CD4-positive, alpha-beta T cell (primary cell): ENCODE data around the gene STRBP. TPM values are rescaled to one million over a fixed set of nuclear protein-coding genes. Genes with fewer than 3 reads are reported as not detected.
"Not testable (repeated sequence)": the region's sequence is repeated elsewhere in the genome, so short reads cannot be mapped to it uniquely, and the experiment has no call there.

Experiments
- ATAC-seq: fragments of 200-7000 bp; cut with Tn5 transposase; one replicate; pipeline ENCODE4 v1.10.0; 2022; ENCODE audit warnings: mild to moderate bottlenecking; ENCODE audit not compliant: poor library complexity
- CTCF ChIA-PET: fragments of 350-600 bp; sonication (Branson Sonifier 250); formaldehyde crosslinking; loops from one replicate; lab custom pipeline; 2021; ENCODE audit warnings: antibody characterized with exemption, inconsistent platforms; lab: Charles Lee
- POLR2A ChIA-PET: fragments of 350-600 bp; sonication (Branson Sonifier 250); formaldehyde crosslinking; loops from one replicate; lab custom pipeline; 2021; ENCODE audit warnings: antibody characterized with exemption, inconsistent platforms; lab: Charles Lee
- DNase-seq, 14 experiments: peaks; one replicate each; pipeline ENCODE4 v3.0.0-alpha.2; 2013 to 2020; ENCODE audit warnings: mixed read lengths in 2 of 14
- H3K27ac ChIP-seq, 2 donors: one replicate each; pipeline versions ENCODE4 v1.5.1 to v1.7.0; 2013; ENCODE audit warnings: low read length in 2 of 2, low read depth in 1 of 2, mild to moderate bottlenecking in 1 of 2
- H3K27me3 ChIP-seq, 2 experiments: 1 replicate in 1 of 2; 2 replicates in 1 of 2; pipeline versions ENCODE4 v1.6.1 to v1.7.0; 2013; ENCODE audit warnings: low read length in 2 of 2, control low read depth in 1 of 2, mild to moderate bottlenecking in 1 of 2, moderate library complexity in 1 of 2; ENCODE audit not compliant: insufficient read depth in 2 of 2, control insufficient read depth in 1 of 2
- H3K36me3 ChIP-seq: one replicate; pipeline ENCODE4 v1.6.1; 2013; ENCODE audit warnings: low read length, control low read depth; ENCODE audit not compliant: insufficient read depth
- H3K4me1 ChIP-seq: one replicate; pipeline ENCODE4 v1.6.1; 2013; ENCODE audit warnings: low read length, control low read depth; ENCODE audit not compliant: insufficient read depth
- H3K4me3 ChIP-seq: one replicate; pipeline ENCODE4 v1.5.1; 2013; ENCODE audit warnings: mild to moderate bottlenecking, low read length, moderate library complexity
- H3K9me3 ChIP-seq, 2 experiments: 1 replicate in 1 of 2; 2 replicates in 1 of 2; pipeline versions ENCODE4 v1.6.1 to v1.7.0; 2013; ENCODE audit warnings: low read length in 2 of 2, mild to moderate bottlenecking in 2 of 2, control low read depth in 1 of 2, moderate library complexity in 1 of 2; ENCODE audit not compliant: control insufficient read depth in 1 of 2, insufficient read depth in 1 of 2
- H3K27ac Mint-ChIP-seq: one replicate; pipeline ENCODE4 v1.8.0; 2020; ENCODE audit warnings: mixed read lengths
- H3K27me3 Mint-ChIP-seq: one replicate; pipeline ENCODE4 v1.8.0; 2021; ENCODE audit warnings: mixed read lengths
- H3K36me3 Mint-ChIP-seq: one replicate; pipeline ENCODE4 v1.8.0; 2021; ENCODE audit warnings: low read depth, mixed read lengths
- H3K4me1 Mint-ChIP-seq: one replicate; pipeline ENCODE4 v1.8.0; 2021; ENCODE audit warnings: low read depth, mixed read lengths
- H3K4me3 Mint-ChIP-seq: one replicate; pipeline ENCODE4 v1.8.0; 2020; ENCODE audit warnings: mild to moderate bottlenecking, mixed read lengths
- H3K9me3 Mint-ChIP-seq: one replicate; pipeline ENCODE4 v1.8.0; 2020; ENCODE audit warnings: mixed read lengths
- intact Hi-C, 2 experiments: fragments of 100-400 bp; cut with DNase I in 1 of 2; cut with micrococcal nuclease in 1 of 2; formaldehyde crosslinking; loops; one replicate each; pipeline versions ENCODE4 v1.15.1 to v1.9.0; 2023 to 2025; cut with DNase I, micrococcal nuclease
- total RNA-seq, 174 experiments: library from RNA in 2 of 174; stranded (reverse) in 2 of 174; gene quantifications; one replicate each; pipeline ENCODE4 v1.2.3 and lab custom pipeline; 2021 to 2026
- TF ChIP-seq, protein P1 (sequence below): fragments of 200-600 bp; IDR thresholded peaks from one replicate; pipeline ENCODE4 v1.8.0; 2022; ENCODE audit warnings: antibody characterized with exemption, mild to moderate bottlenecking

Gene STRBP
- total RNA-seq, 2 experiments from 2014 or later: 10.9 to 12.0 TPM

DNA sequence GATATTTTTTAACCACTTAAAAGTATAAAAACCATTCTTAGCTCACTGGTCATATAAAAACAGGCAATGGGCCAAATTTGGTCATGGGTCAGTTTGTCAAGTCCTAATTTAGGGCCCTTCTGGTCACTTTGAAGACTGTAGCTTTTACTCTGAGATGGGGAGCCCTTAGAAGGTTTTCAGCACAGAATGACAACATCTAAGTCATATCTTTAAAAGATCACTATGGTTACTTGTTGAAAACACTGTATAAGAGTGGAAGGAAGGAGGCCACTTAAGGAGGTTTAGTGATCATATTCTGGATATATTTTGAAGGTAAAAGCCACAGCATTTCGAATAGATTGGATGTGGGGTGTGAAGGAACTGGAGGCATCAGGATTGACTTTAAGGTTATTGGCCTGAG, 76.7 kb downstream of the STRBP start:
- ChIA-PET POLR2A (no interaction called here), CTCF (no interaction called here)
- Mint-ChIP-seq H3K27ac (no peak overlapping the region), H3K9me3 (no peaks in the 10 kb centered on the region), H3K4me3 (no peak overlapping the region), H3K36me3 (no peaks in the 10 kb centered on the region), H3K27me3 (no peaks in the 10 kb centered on the region), H3K4me1 (peaks cover 7% of the 10 kb centered on the region)
- H3K36me3 ChIP-seq: no peaks in the 10 kb centered on the region
- H3K9me3 ChIP-seq: no peaks in the 10 kb centered on the region
- TF ChIP-seq, protein P1, sequence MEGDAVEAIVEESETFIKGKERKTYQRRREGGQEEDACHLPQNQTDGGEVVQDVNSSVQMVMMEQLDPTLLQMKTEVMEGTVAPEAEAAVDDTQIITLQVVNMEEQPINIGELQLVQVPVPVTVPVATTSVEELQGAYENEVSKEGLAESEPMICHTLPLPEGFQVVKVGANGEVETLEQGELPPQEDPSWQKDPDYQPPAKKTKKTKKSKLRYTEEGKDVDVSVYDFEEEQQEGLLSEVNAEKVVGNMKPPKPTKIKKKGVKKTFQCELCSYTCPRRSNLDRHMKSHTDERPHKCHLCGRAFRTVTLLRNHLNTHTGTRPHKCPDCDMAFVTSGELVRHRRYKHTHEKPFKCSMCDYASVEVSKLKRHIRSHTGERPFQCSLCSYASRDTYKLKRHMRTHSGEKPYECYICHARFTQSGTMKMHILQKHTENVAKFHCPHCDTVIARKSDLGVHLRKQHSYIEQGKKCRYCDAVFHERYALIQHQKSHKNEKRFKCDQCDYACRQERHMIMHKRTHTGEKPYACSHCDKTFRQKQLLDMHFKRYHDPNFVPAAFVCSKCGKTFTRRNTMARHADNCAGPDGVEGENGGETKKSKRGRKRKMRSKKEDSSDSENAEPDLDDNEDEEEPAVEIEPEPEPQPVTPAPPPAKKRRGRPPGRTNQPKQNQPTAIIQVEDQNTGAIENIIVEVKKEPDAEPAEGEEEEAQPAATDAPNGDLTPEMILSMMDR: no peak
- H3K4me3 ChIP-seq: no peak overlapping the region
- no peak overlapping the region for H3K27ac ChIP-seq
- H3K4me1 ChIP-seq: no peaks in the 10 kb centered on the region
- no peaks in the 10 kb centered on the region for H3K27me3 ChIP-seq
- DNase-seq: no peak
- intact Hi-C loops: no loop called here
- no peak for ATAC-seq

DNA sequence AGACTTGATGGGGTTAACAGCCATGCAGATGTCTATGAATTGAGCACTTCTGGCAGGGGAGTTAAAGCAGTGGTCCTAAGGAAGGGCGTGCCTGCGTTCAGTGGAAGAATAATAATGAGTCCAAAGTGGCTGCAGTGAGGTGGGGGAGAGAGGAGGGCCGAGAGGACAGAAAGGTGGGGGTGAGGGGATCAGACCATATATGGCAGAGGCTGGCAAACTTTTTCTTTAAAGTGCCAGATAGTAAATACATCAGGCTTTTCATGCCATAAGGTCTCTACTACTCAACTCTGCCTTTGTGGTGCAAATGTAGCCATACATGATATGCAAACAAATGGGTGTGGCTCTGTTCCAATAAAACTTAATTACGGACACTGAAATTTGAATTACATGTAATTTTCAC, 77.1 kb downstream of the STRBP start:
- Mint-ChIP-seq H3K9me3 (no peaks in the 10 kb centered on the region), H3K27me3 (no peaks in the 10 kb centered on the region), H3K4me1 (peaks cover 6% of the 10 kb centered on the region), H3K27ac (no peak overlapping the region), H3K36me3 (no peaks in the 10 kb centered on the region), H3K4me3 (no peak overlapping the region)
- TF ChIP-seq, protein P1: no peak
- intact Hi-C loops: no loop called here
- Histone ChIP-seq H3K4me3 (no peak overlapping the region), H3K27ac (no peak overlapping the region), H3K27me3 (no peaks in the 10 kb centered on the region), H3K36me3 (no peaks in the 10 kb centered on the region), H3K4me1 (no peaks in the 10 kb centered on the region), H3K9me3 (no peaks in the 10 kb centered on the region)
- POLR2A ChIA-PET: no interaction called here
- no peak for DNase-seq
- ATAC-seq: no peak
- CTCF ChIA-PET: no interaction called here

DNA sequence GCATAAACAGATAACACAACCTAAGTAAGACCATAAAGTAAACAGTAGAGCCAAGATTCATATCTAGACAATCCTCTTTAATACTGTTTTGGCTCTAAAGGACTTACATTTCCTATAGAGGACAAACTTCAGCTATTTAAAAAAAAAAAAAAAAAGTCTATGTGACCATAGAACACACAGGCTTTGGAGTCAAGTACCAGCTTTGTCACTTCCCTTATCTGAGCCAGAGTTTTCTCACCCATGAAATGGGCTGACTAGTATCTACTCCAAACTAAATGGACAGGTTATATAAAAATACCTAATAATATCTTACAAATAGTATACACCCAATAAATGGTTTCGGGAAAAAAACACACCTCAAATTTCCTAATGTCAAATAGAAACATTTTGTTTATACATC, 81.3 kb downstream of the STRBP start:
- DNase-seq (no peak), ATAC-seq (no peak)
- no peak overlapping the region for H3K4me3 ChIP-seq
- no peaks in the 10 kb centered on the region for H3K4me1 Mint-ChIP-seq
- no peaks in the 10 kb centered on the region for H3K9me3 Mint-ChIP-seq
- TF ChIP-seq, protein P1: no peak
- H3K36me3 ChIP-seq: no peaks in the 10 kb centered on the region
- no peaks in the 10 kb centered on the region for H3K27me3 ChIP-seq
- H3K9me3 ChIP-seq: no peaks in the 10 kb centered on the region
- ChIA-PET POLR2A (no interaction called here), CTCF (no interaction called here)
- peaks cover 16% of the 10 kb centered on the region for H3K36me3 Mint-ChIP-seq
- intact Hi-C loops: no loop called here
- no peaks in the 10 kb centered on the region for H3K27me3 Mint-ChIP-seq
- no peak overlapping the region for H3K27ac ChIP-seq
- no peak overlapping the region for H3K27ac Mint-ChIP-seq
- H3K4me1 ChIP-seq: no peaks in the 10 kb centered on the region
- H3K4me3 Mint-ChIP-seq: no peak overlapping the region

DNA sequence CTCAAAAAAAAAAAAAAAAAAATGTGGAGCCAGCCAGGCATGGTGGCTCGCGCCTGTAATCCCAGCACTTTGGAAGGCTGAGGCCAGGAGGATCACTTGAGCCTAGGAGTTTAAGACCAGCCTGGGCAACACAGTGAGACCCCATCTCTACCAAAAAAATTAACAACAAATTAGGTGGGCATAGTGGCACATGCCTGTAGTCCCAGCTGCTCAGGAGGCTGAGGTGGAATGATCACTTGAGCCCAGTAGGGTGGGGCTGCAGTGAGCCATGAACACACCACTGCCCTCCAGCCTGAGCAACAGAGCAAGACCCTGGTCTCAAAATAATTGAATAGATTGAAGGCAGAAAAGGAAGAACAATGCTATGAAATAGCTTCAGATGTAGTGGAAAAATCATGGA, 82.4 kb downstream of the STRBP start:
- H3K9me3 ChIP-seq, CTCF ChIA-PET, H3K36me3 ChIP-seq, ATAC-seq, H3K27me3 Mint-ChIP-seq, H3K27ac ChIP-seq, H3K4me3 ChIP-seq, intact Hi-C loops, H3K9me3 Mint-ChIP-seq, H3K27ac Mint-ChIP-seq, H3K4me1 Mint-ChIP-seq, H3K4me1 ChIP-seq, DNase-seq, H3K4me3 Mint-ChIP-seq, H3K27me3 ChIP-seq: not testable (repeated sequence)
- POLR2A ChIA-PET: interaction anchor here (0.6 kb wide), 1 partner anchor 938 kb away, joined by 4 read pairs; no protein-coding TSS in a partner anchor
- H3K36me3 Mint-ChIP-seq: peaks cover 19% of the 10 kb centered on the region
